GM12873 (cell line): ENCODE results near the gene TERF2IP.

Experiments
- CTCF ChIP-seq: IDR thresholded peaks from 2 replicates; pipeline ENCODE4 v1.5.1; 2012; ENCODE audit warnings: low read depth, mild to moderate bottlenecking, moderate library complexity, low read length, control low read depth; ENCODE audit not compliant: insufficient read depth; ENCODE audit errors: missing control alignments

TERF2IP gene

GRCh38 chr16:75647492-75648264 lies at the start of gene TERF2IP, which contains the start of gene KARS1:
TERF2IP (plus strand) TSS chr16:75647773; CDS start chr16:75647883, 110 bp downstream.
KARS1 (minus strand) TSS chr16:75647665; CDS start chr16:75647639, 26 bp downstream.
- no peak for TF ChIP-seq CTCF

GRCh38 chr16:75599452-75600277 lies 47.9 kb upstream of the TERF2IP start:
- no peak for TF ChIP-seq CTCF

- no peak for TF ChIP-seq CTCF
Measured at GRCh38 chr16:75603241-75603640, 44.3 kb upstream of the TERF2IP start.

- TF ChIP-seq CTCF, result no peak
Measured at GRCh38 chr16:75606507-75606906, 41.1 kb upstream of the TERF2IP start.

GRCh38 chr16:75614066-75614897 lies 33.3 kb upstream of the TERF2IP start:
- TF ChIP-seq CTCF, result no peak

- no peak for TF ChIP-seq CTCF
Measured at GRCh38 chr16:75615619-75616018, 32.0 kb upstream of the TERF2IP start.
